Fibroblast of skin of abdomen (primary cell): ENCODE measurements around the gene TMEM191C.
A peak's percentile ranks its signal among the peaks of the same experiment; 100 is the strongest.
"Not testable (repeated sequence)": the region's sequence is repeated elsewhere in the genome, so short reads cannot be mapped to it uniquely, and the experiment has no call there.

Experiments used
- DNase-seq: peaks from one replicate; pipeline ENCODE4 v3.0.0-alpha.2; 2013

Gene TMEM191C

GRCh38 chr22:21446128-21446826 lies 20.9 kb upstream of the TMEM191C start:
- DNase-seq: no peak

GRCh38 chr22:21446827-21447690 lies 20.1 kb upstream of the TMEM191C start:
- DNase-seq: no peak

DNA sequence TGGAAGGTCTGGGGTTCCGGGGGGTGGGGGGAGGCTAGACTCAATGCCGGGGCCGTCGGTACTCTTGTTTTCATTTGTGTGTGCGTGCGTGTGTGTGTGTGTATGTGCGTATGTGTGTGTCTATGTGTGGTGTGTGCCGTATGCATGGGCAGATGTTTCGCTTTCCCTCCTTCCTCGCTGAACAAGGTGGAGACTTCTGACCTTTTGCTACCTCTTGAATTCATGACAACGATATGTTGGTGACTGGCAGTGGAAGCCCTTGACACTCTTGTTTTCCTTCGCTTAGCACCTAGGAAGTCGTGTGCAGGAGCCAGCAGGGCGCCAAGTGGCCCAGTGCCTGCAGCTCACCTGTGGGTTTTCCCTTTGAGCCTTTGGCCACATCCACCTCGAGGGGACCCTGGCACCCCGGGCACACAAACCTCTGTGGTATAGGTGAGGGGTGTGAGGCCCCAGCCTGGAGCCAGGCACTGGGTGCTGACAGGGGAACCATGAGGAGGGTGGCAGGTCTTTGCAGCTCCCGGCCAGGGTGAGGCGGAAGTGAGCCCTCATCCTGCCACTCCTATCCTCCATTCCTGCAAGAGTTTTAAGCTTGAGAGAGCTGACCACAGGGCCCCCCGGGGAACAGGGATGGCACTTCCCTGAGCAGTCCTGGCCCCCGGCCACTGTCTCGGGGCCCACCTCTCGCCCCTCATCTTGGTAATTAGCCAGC lies 19.3 kb upstream of the TMEM191C start:
- no peak for DNase-seq

DNA sequence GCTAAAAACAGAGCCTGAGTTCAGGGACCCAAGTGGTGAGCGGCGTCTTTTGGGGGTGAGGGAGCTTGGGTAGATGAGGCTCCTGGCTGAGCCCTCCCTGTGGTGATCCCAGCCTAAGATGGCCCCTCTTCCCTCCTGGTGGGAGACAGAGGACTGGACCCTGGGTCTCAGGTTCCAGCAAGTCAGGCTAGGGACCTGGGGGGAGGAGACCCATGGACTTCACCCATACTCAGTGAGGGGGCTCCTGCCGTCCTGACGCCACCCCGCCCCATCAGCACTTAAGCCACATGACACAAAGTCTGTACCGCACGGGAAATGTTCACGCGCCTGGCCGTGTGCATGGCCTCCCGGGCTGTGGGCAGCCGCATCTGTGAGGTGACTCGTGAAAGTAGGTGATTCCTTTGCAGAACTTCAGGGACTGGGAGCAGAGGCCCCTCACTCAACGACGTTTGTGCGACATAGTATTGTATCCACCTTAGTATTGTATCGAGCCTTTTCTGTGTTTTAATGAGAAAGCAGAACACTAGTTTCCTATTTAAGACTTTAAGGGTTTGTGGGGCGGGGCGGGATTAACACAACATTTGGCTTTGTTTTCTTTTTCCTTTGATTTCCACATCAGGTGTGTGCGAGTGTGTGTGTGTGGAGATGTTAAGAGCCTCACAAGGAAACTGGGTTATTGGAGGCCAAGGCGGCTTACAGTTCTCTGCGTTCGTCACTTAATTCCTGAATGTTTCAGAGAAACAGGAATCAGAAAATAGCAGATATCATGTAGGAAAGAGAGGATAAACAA lies 18.4 kb upstream of the TMEM191C start:
- DNase-seq: no peak

- DNase-seq: no peak
Observed at GRCh38 chr22:21449531-21450319, 17.5 kb upstream of the TMEM191C start.

DNA sequence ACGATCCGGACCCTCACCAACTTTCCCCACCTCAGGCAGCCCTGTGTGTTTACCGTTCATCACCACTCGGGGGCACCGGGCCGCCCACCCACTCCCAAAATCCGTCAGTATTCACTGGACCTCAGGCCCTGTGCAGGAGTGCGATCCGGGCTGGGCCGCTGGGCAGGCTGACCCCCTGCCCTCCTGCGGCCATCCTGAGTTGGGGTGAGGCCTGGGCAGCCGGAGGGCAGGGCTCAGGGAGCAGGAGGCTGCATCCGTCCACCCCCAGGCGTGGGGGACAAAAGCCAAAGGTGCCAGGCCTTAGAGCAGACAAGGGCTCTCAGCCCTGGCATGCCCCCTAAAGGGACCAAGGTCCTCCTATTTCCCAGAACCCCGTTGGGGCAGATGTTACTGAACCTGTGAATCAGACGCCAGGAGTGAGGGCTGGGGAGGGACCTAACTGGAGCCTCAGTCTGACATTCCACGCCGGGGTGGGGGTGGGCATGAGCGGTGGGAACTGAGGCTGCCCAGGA lies 16.8 kb upstream of the TMEM191C start:
- no peak for DNase-seq

GRCh38 chr22:21450858-21451353 lies 16.3 kb upstream of the TMEM191C start:
- DNase-seq: no peak

- no peak for DNase-seq
Observed at GRCh38 chr22:21451545-21452520, 15.4 kb upstream of the TMEM191C start.

- not testable (repeated sequence) for DNase-seq
Observed at GRCh38 chr22:21452666-21453065, 14.5 kb upstream of the TMEM191C start.

DNA sequence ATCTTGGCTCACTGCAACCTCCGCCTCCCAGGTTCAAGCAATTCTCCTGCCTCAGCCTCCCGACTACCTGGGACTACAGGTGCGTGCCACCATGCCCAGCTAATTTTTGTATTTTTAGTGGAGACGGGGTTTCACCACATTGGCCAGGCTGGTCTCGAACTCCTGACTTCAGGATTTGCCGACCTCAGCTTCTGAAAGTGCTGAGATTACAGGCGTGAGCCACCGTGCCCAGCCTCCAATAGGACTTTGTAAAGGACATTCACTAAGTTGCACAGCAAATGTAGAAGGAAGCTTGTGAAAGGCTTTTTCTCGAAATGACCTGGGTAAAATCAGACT lies 12.2 kb upstream of the TMEM191C start:
- DNase-seq: not testable (repeated sequence)

DNA sequence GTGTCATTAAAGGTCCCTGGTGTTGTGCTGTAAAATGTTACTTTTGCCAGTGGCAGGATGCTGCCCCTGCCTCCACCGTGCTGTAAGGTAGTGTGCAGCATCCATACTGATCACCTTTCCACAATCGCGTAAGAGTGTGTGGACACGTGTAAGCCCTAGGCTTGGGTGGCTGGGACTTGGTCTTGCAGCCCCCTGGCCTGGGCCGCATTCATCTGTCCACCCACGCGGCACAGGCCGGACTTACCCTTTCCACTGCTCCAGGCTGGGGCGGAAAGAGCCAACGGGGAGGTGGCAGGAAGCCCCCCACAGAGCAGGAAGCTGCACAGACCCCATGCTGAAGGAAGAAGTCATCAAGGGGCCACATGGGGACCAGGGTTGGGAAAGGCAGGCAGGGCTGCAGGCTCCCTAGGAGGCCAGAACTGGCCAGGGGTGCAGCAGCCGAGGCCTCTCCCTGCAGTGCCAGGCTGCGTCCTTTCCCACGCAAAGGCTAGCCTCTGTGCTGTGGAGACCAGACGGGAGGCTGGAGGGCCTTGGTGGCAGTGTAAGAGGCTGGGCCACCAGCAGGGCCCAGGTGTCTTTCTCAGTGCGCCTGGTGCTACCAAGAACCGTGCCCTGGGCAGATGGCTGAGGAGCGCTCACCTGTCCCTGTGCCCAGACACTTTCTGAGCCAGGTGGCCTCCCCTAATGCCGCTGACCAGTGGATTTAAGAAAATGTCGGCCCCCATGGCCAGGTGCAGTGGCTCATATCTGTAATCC lies 11.7 kb upstream of the TMEM191C start:
- no peak for DNase-seq

- DNase-seq: no peak
Observed at GRCh38 chr22:21457023-21457787, 10.0 kb upstream of the TMEM191C start.

DNA sequence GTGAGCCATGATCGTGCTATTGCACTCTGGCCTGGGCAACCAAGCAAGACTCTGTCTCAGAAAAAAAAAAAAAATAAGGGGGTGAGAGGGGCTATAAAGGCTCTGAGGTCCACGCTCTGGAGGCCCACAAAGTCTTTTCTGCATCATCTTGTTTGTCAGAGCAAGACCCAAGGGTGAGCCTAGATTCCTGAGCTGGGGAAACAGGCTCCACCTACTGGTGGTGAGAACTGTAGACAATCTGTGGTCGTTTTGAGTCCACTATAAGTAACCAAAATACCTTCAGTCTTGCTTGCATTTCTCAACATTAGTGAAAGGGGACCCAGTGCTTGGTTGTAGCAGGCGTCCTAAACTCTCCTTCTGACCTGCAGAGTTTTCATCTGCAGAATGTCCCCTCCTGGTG lies 4.5 kb upstream of the TMEM191C start:
- DNase-seq: not testable (repeated sequence)

DNA sequence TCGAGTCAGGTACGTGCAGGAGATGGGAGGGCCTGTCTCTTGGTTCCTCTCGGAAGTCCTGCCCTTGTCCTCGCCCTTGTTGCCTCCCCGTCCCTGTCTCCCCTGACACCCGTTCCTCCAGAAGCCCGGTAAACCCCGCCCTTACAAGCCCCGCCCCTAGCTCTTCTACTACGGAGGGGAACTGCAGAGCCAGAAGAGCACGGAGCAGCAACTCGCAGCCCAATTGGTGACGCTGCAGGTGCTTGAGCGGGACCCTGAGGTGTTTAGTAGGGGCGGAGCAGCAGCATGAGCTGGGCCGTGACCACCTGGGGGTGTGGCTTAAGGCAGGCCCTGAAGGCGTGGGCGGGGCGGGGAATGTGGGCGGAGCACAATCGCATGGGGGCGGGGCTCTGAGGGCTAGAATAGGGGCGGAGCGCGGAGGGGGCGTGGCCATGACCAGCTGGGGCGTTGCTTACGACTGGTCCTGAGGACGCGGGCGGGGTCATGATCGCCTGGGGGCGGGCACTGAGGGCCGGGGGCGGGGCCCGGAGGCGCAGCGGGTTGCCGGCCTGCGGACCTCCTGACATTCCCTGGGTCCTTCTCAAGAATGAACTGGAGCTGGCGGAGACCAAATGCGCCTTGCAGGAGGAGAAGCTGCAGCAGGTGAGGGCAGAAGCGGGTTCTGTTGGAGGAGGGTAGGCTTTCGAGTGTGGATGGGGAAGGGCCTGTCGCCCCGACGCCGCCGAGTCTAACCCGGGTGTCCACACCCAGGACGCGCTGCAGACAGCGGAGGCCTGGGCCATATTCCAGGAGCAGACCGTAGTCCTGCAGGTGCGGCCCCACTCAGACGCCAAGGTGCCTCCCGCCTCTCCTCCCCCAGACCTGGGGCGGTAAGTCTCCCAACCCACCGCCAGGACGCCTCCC lies 1.3 kb downstream of the TMEM191C start:
- DNase-seq: peak; percentile 60

GRCh38 chr22:21469097-21469994 lies 2.2 kb downstream of the TMEM191C start:
- DNase-seq: not testable (repeated sequence)

DNA sequence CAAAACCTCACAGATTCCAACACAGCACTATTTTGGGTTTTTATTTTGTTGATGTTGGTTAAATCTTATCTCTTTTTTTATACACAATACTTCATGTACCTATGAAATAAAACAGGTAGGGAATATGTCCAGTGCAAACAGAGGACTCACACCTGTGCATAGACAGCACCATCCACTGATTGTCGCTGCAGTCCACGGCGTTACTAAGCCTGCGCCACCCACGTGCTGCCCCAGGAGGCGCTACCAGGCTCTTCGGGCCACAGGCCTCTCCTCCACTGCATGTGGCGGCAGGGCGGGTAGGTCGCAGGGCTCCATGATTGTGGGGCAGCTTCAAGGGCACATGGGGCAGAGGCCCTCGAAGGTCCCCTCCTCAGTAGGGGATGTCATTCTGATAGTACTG lies 5.8 kb downstream of the TMEM191C start:
- not testable (repeated sequence) for DNase-seq
